HEK293 (cell line): ENCODE data around the gene DDX28.

Source experiments
- ATF2 ChIP-seq: fragments of 450-650 bp; formaldehyde crosslinking; IDR thresholded peaks from 2 replicates; pipeline ENCODE4 v1.5.1; 2016; ENCODE audit warnings: missing biosample characterization, missing genetic modification characterization, low read depth
- CTCF ChIP-seq: fragments of 450-650 bp; formaldehyde crosslinking; IDR thresholded peaks from 2 replicates; pipeline ENCODE4 v1.5.1; 2016; ENCODE audit warnings: missing biosample characterization, missing genetic modification characterization
- EGR2 ChIP-seq: fragments of 450-650 bp; formaldehyde crosslinking; IDR thresholded peaks from 2 replicates; pipeline ENCODE4 v1.5.1; 2016; ENCODE audit warnings: low read depth, missing biosample characterization, missing genetic modification characterization
- REPIN1 ChIP-seq: fragments of 450-650 bp; formaldehyde crosslinking; IDR thresholded peaks from 2 replicates; pipeline ENCODE4 v1.5.1; 2017; ENCODE audit warnings: missing biosample characterization, missing genetic modification characterization, low read depth
- REST ChIP-seq: fragments of 450-650 bp; formaldehyde crosslinking; IDR thresholded peaks from 2 replicates; pipeline ENCODE4 v1.5.1; 2016; ENCODE audit warnings: missing biosample characterization, missing genetic modification characterization
- TSHZ1 ChIP-seq: fragments of 450-650 bp; formaldehyde crosslinking; IDR thresholded peaks from 2 replicates; pipeline ENCODE4 v1.5.1; 2016; ENCODE audit warnings: missing biosample characterization, missing genetic modification characterization, borderline replicate concordance
- YY1 ChIP-seq: fragments of 450-650 bp; formaldehyde crosslinking; IDR thresholded peaks from 2 replicates; pipeline ENCODE4 v1.5.1; 2018; ENCODE audit warnings: missing biosample characterization, missing genetic modification characterization
- ZNF133 ChIP-seq: fragments of 450-650 bp; formaldehyde crosslinking; IDR thresholded peaks from 2 replicates; pipeline ENCODE4 v1.5.1; 2016; ENCODE audit warnings: missing biosample characterization, missing genetic modification characterization
- ZNF2 ChIP-seq: fragments of 450-650 bp; formaldehyde crosslinking; IDR thresholded peaks from 2 replicates; pipeline ENCODE4 v1.5.1; 2016; ENCODE audit warnings: missing biosample characterization, missing genetic modification characterization
- ZNF398 ChIP-seq: fragments of 450-650 bp; formaldehyde crosslinking; IDR thresholded peaks from 2 replicates; pipeline ENCODE4 v1.5.1; 2017; ENCODE audit warnings: missing biosample characterization, missing genetic modification characterization
- ZNF530 ChIP-seq: fragments of 450-650 bp; formaldehyde crosslinking; IDR thresholded peaks from 2 replicates; pipeline ENCODE4 v1.5.1; 2016; ENCODE audit warnings: low read depth, missing biosample characterization, missing genetic modification characterization
- ZNF670 ChIP-seq: fragments of 450-650 bp; formaldehyde crosslinking; IDR thresholded peaks from 2 replicates; pipeline ENCODE4 v1.5.1; 2016; ENCODE audit warnings: missing biosample characterization, missing genetic modification characterization, low read depth
- ZSCAN30 ChIP-seq: fragments of 450-650 bp; IDR thresholded peaks from 2 replicates; pipeline ENCODE4 v1.5.1; 2018; ENCODE audit warnings: missing biosample characterization, mild to moderate bottlenecking, missing genetic modification characterization, moderate library complexity

GRCh38 chr16:68037841-68038597 is 15.0 kb upstream of the DDX28 start:
- TF ChIP-seq TSHZ1 (tag by site-specific recombination) (no peak), EGR2 (tag by site-specific recombination) (no peak), ZSCAN30 (tag by site-specific recombination) (no peak), CTCF (tag by site-specific recombination) (no peak), ZNF133 (no peak), ATF2 (no peak), REST (tag by site-specific recombination) (no peak), YY1 (no peak), REPIN1 (no peak), ZNF398 (no peak), ZNF670 (no peak), ZNF530 (tag by site-specific recombination) (no peak), ZNF2 (no peak)
